CD4-positive, alpha-beta T cell treated with Interleukin-1 beta for 1 hour (primary cell): ENCODE results near the gene CBX1.

Experiments
- DNase-seq, 2 donors: peaks; one replicate each; pipeline ENCODE4 v3.0.0-alpha.2; 2020 to 2022

CBX1 gene

DNA sequence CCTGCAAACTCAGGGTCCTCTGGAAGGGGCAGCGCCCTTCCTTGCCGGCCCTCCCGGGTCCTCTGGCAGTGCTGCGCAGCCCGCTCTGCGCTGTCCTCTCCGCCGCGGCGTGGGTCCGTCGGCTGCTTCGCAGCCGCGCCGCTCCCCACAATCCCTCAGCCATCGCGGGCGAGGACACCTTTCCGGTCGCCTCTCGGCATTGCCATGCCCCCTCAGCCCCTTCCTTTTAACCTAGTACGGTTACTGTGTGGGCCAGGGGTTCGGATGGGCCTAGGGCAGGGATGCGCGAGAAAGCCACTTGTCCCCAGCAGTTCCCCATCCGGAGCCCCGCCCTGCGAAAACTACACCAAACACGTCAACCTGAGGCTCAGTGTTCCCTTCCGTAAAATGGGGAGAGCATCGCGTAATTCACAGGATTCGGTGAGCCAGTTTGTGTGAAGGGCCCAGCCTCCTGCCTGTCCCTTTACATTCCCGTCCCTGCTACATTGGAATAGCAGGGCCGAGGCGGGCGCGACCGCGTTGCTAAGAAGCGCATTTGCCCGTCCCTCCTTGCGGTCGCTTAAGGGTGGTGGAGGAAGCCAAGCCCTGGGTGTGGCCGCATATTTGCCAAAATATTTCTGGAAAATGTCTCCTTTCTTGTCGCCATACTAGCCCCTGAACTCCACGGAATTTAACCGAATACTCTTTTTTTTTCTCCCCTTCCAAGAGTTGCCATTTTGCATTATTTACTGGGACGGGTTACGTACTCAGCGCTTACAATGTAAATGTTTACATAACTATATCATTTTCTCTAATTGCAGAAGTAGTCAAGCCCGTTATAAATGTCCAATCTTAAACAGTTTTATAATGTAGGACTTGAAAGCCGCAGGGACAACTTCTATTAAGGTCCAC lies 76.9 kb downstream of the CBX1 start:
- peak; percentile 34 to 52 for DNase-seq

DNA sequence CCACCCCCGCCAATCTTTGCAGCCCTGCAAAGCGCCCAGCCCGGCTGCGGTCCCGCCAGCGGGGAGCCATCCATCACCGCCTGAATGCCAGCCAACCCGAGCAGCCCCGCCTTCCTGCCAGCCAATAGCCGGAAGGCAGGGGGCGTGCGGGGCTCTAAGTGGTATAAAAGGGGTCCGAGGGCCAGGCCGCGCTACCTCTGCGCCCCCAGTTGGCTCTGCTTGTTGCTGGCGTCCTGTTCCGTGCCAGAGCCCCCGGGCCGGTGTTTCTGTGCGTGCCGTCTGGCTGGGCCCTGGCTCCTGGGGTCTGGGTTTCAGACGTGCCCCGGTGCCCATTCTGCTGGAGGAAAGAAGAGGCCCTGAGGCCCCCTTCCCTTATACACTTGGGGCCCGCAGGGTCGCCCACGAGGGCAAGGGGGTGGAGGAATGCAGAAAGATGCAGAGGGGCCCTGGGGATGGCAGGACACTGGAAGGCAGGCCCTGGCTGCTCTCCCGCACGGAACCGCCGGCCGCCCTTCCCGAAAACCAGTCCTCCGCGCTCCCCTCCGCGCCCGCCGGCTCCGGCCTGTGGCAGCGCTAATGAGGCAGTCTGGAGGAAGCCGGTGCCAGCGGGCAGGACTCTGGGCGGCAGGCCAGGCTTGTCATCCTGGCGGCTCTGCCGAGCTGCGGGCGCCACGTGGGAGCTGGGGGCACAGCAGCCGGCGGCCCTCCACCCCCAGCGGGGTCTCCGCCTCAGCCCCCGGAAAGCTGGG lies 77.7 kb downstream of the CBX1 start:
- DNase-seq = peak; percentile 43 to 49

DNA sequence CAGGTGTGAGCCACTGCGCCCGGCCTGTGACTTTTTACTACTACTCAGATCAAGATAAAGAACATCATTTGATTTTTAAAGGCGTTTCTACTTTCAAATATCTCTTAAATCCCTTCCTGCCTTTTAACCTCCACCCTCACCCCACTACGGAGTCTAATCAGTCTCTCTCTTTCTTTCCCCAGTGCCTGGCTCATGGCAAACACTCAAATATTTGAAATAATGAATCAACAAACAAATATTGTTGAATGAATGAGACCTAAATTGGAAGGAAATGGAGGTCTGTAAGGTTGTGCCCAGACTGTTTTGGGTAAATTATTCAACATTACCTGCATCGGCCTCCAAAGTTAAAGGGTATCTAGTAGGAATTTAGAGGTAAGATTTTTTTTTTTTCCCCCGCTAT lies 78.4 kb downstream of the CBX1 start:
- DNase-seq = no peak

DNA sequence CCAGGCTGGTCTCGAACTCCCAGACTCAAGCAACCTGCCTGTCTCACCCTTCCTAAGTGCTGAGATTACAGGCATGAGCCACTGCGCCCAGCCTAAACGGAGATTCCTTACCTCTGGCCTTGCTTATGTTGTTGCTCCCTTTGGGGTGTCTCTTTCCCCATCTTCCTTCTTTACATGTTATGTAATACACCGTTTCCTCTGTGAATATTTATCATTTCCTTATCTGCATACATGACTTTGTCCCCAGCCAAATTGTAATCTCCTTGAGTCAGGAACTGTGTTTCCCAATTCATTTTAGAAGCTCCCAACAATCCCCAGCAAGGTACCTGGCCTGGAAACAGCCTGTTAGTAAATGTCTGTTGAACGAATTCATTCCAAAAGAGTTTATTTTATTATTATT lies 79.3 kb downstream of the CBX1 start:
- DNase-seq = no peak
